Stromal cell of bone marrow (primary cell): ENCODE data around the gene KPNA1.

Experiments used
- DNase-seq: peaks from one replicate; pipeline ENCODE4 v3.0.0-alpha.2; 2012; ENCODE audit warnings: low read depth

KPNA1 gene

GRCh38 chr3:122514123-122515019 is at the start of gene KPNA1:
TSS of gene KPNA1 (minus strand) at chr3:122514939. CDS start at chr3:122496565, 18,374 bp downstream.
- peak; percentile 81 for DNase-seq

- peak; percentile 70 for DNase-seq
Measured at GRCh38 chr3:122564155-122564912, 49.6 kb upstream of the KPNA1 start, which contains the start of the genes DTX3L and PARP9. TSS of gene DTX3L (plus strand) at chr3:122564338. CDS start at chr3:122564427, 89 bp downstream. TSS of gene PARP9 (minus strand) at chr3:122564300. CDS start at chr3:122559620, 4,680 bp downstream.

- no peak for DNase-seq
Measured at GRCh38 chr3:122563717-122564025, 48.9 kb upstream of the KPNA1 start.

- DNase-seq = no peak
Measured at GRCh38 chr3:122562923-122563716, 48.4 kb upstream of the KPNA1 start.

GRCh38 chr3:122560680-122561079 is 45.9 kb upstream of the KPNA1 start:
- DNase-seq = peak; percentile 45

GRCh38 chr3:122559906-122560305 is 45.2 kb upstream of the KPNA1 start:
- DNase-seq = no peak

GRCh38 chr3:122558605-122559004 is 43.9 kb upstream of the KPNA1 start:
- DNase-seq = no peak

- DNase-seq = no peak
Measured at GRCh38 chr3:122557356-122557755, 42.6 kb upstream of the KPNA1 start.

GRCh38 chr3:122555275-122556071 is 40.7 kb upstream of the KPNA1 start:
- no peak for DNase-seq

GRCh38 chr3:122553171-122553570 is 38.4 kb upstream of the KPNA1 start:
- no peak for DNase-seq

GRCh38 chr3:122548619-122549018 is 33.9 kb upstream of the KPNA1 start:
- DNase-seq = no peak

GRCh38 chr3:122548076-122548475 is 33.3 kb upstream of the KPNA1 start:
- no peak for DNase-seq

- no peak for DNase-seq
Measured at GRCh38 chr3:122546151-122546550, 31.4 kb upstream of the KPNA1 start.

GRCh38 chr3:122538956-122539490 is 24.3 kb upstream of the KPNA1 start:
- DNase-seq = no peak

GRCh38 chr3:122536632-122537001 is 21.9 kb upstream of the KPNA1 start:
- no peak for DNase-seq

- DNase-seq = no peak
Measured at GRCh38 chr3:122535964-122536631, 21.4 kb upstream of the KPNA1 start.

GRCh38 chr3:122533931-122534334 is 19.2 kb upstream of the KPNA1 start:
- DNase-seq = peak; percentile 61

- DNase-seq = no peak
Measured at GRCh38 chr3:122533480-122533879, 18.7 kb upstream of the KPNA1 start.

GRCh38 chr3:122530164-122530563 is 15.4 kb upstream of the KPNA1 start:
- no peak for DNase-seq

- DNase-seq = no peak
Measured at GRCh38 chr3:122523317-122523716, 8.6 kb upstream of the KPNA1 start.

- no peak for DNase-seq
Measured at GRCh38 chr3:122520861-122521260, 6.1 kb upstream of the KPNA1 start.
